Activated CD8-positive, alpha-beta memory T cell treated with anti-CD3 and anti-CD28 coated beads for 1 hour (primary cell): ENCODE data around the gene LRRC66.

ENCODE experiments used
- DNase-seq, 2 donors: peaks; one replicate each; pipeline ENCODE4 v3.0.0-alpha.2; 2020; ENCODE audit warnings: low read depth in 1 of 2; ENCODE audit errors: extremely low read depth in 1 of 2

LRRC66 gene

GRCh38 chr4:52019936-52020657, at the start of gene LRRC66:
LRRC66 (minus strand) TSS chr4:52020363; CDS start chr4:52017613, 2,750 bp downstream.
- no peak for DNase-seq

GRCh38 chr4:52069571-52069970, 49.4 kb upstream of the LRRC66 start:
- DNase-seq, result no peak

- DNase-seq, result no peak
Measured at GRCh38 chr4:52059372-52059771, 39.2 kb upstream of the LRRC66 start.

- DNase-seq, result no peak
Measured at GRCh38 chr4:52058275-52058674, 38.1 kb upstream of the LRRC66 start.

- DNase-seq, result no peak
Measured at GRCh38 chr4:52057196-52057595, 37.0 kb upstream of the LRRC66 start.

GRCh38 chr4:52054254-52054653, 34.1 kb upstream of the LRRC66 start:
- DNase-seq, result no peak

GRCh38 chr4:52052475-52052780, 32.3 kb upstream of the LRRC66 start:
- no peak for DNase-seq

GRCh38 chr4:52051615-52052474, 31.7 kb upstream of the LRRC66 start:
- DNase-seq, result no peak

GRCh38 chr4:52051213-52051614, 31.1 kb upstream of the LRRC66 start, which contains the start of gene SPATA18:
SPATA18 (plus strand) TSS chr4:52051304; CDS start chr4:52051705, 401 bp downstream.
- no peak for DNase-seq

- DNase-seq, result no peak
Measured at GRCh38 chr4:52049266-52049665, 29.1 kb upstream of the LRRC66 start.

GRCh38 chr4:52045028-52045427, 24.9 kb upstream of the LRRC66 start:
- no peak for DNase-seq

- DNase-seq, result peak; percentile 24 to 58
Measured at GRCh38 chr4:52038103-52038912, 18.1 kb upstream of the LRRC66 start, which contains the start of gene SGCB. SGCB (minus strand) TSS chr4:52038299; CDS start chr4:52038259, 40 bp downstream.

- DNase-seq, result no peak
Measured at GRCh38 chr4:52037689-52038102, 17.5 kb upstream of the LRRC66 start.

GRCh38 chr4:52036886-52037530, 16.8 kb upstream of the LRRC66 start:
- DNase-seq, result no peak

- no peak for DNase-seq
Measured at GRCh38 chr4:52035190-52035589, 15.0 kb upstream of the LRRC66 start.

- DNase-seq, result no peak
Measured at GRCh38 chr4:52032005-52032404, 11.8 kb upstream of the LRRC66 start.

GRCh38 chr4:52028970-52029369, 8.8 kb upstream of the LRRC66 start:
- DNase-seq, result no peak

- no peak for DNase-seq
Measured at GRCh38 chr4:52017814-52018213, 2.3 kb downstream of the LRRC66 start.

- DNase-seq, result no peak
Measured at GRCh38 chr4:52016981-52017380, 3.2 kb downstream of the LRRC66 start.

- no peak for DNase-seq
Measured at GRCh38 chr4:52015366-52015765, 4.8 kb downstream of the LRRC66 start.

GRCh38 chr4:52014903-52015302, 5.3 kb downstream of the LRRC66 start:
- no peak for DNase-seq
